D721Med (cell line): ENCODE data around the gene FKBP5.
"Not testable (repeated sequence)": the region's sequence is repeated elsewhere in the genome, so short reads cannot be mapped to it uniquely, and the experiment has no call there.

Source experiments
- DNase-seq: peaks from one replicate; pipeline ENCODE4 v3.0.0; 2011; ENCODE audit warnings: low spot score; ENCODE audit not compliant: insufficient read length
- FAIRE-seq: peaks from 2 replicates; lab custom pipeline; 2011; peaks lifted over from hg19 to GRCh38; lab: Jason Lieb, UNC
- CTCF ChIP-seq: IDR thresholded peaks from 2 replicates; pipeline ENCODE4 v1.5.1; 2012; ENCODE audit warnings: mild to moderate bottlenecking, control low read depth; ENCODE audit not compliant: insufficient read depth; ENCODE audit errors: missing control alignments

The FKBP5 gene

DNA sequence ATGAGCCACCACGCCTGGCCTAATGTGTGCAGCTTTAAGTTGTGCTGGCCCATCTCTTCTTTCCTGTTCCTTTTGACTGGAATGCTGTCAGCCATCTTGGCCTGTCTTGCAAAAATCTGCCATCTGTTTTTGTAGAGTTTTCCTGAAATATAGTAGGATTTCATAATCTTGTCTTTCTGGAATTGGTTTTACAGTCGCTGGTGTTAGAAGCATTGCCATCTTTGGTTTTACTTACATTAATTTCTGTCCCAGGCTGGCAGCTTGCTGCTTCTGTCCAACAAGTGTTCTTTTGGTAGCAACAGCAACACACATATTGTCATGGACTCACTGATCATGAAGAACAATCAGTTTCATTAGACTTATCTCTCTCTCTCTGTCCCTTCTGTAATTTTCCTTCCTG, 146.9 kb downstream of the FKBP5 start:
- no peak for FAIRE-seq
- DNase-seq: no peak
- no peak for TF ChIP-seq CTCF

DNA sequence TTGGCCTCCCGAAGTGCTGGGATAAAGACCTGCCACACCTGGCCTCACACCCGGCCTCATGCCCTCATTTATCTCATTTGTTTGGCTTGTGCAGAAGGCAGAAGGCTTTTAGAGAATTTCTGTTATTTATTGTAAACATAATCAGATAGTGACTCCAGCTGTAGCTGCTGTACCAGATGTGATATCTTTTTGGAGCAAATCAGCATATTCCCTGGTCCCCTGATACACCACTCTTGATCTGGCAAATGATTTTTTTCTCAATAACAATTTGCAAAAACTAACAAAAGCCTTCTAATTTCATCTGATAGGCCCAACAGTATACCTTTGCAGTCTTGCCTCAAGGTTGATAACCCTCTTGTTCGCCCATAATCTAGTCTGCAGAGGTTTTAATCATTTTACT, 149.5 kb downstream of the FKBP5 start:
- no peak for DNase-seq
- no peak for FAIRE-seq
- TF ChIP-seq CTCF: no peak

DNA sequence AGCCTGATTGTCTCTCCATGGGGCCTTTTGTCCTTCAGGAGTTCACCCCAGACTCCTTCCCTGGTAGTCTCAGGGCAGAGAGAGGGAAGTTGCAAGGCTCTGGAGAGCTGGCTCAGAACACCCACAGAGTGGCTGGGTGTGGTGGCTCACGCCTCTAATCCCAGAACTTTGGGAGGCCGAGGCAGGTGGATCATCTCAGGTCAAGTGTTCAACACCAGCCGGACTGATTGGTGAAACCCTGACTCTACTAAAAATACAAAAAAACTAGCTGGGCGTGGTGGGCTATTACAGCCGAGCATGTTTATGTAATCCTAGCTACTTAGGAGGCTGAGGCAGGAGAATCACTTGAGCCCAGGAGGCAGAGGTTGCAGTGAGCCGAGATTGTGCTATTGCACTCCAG, 152.9 kb downstream of the FKBP5 start:
- DNase-seq, FAIRE-seq: not testable (repeated sequence)

DNA sequence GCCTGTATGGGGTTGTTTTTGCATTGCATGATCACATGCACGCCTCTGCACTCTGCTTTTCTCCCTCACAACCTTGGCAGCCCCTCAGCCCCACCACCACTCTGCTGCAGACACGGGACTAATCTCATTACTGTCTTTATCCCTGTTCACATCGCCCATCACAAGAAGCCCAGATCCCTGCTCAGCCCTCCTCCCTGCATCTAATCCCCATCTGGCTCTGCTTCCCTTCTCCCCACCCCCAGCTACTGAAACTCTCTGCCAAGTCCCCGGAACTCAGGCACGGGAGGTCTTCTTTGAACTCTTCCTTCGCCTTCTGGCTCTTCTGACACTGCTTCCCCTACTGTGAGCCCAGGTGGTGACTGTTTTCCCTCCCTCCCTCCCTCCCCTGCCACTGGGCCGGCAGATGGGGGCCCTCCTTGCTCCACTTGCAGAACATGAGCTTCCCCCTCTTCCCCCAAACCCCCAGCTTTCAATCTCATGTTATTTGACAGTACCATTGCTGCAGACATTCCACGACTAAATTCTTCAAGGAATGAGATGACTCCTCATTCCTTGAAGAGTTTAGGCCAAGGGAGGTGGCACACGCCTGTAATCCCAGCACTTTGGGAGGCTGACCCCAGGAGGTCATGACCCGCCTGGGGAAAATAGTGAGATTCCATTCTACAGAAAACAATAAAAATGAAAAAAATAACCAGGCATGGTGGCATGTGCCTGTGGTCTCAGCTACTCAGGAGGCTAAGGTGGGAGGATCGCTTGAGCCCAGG, 154.1 kb downstream of the FKBP5 start:
- peak; percentile 42 for DNase-seq

DNA sequence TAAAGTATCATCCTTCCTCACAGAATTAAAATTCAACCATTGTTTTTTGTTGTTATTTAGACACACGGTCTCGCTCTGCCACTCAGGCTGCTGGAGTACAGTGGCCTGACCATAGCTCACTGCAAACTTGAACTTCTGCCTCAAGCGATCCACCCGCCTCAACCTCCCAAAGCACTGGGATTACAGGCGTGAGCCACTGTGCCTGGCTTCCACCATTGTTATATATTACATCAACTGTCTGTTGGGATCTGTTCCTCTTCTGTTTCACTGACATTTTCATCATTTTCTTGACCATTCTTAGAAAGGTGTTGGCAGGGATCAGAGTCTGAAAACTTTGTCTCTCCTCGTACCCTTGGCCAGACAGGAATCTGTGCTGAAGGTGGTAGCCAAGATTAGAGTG, 154.7 kb downstream of the FKBP5 start:
- TF ChIP-seq CTCF: no peak
- no peak for DNase-seq
- FAIRE-seq: no peak

More for the DNA sequence above, 154.1 kb downstream of the FKBP5 start:
- peak; percentile 75 for FAIRE-seq
- TF ChIP-seq CTCF: no peak

DNA sequence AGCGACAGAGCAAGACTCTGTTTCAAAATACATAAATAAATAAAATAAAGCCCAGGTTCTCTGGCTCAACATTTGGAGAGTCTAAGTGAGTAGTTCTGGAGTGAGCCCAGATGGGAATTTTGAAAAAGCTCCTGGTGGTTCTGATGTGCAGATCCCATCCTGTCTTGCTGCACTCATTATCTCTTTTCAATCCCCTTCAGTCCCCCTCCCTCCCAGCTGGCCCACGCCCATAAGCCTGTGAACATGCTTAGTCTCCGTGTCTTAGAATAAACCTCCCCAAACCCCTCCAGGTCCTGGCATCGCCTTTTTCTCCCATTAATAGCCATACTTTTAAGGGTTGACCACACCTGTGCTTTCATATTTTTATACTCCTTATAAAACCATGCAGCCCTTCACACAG, 156.6 kb downstream of the FKBP5 start:
- DNase-seq (no peak), FAIRE-seq (no peak)
- TF ChIP-seq CTCF: no peak

DNA sequence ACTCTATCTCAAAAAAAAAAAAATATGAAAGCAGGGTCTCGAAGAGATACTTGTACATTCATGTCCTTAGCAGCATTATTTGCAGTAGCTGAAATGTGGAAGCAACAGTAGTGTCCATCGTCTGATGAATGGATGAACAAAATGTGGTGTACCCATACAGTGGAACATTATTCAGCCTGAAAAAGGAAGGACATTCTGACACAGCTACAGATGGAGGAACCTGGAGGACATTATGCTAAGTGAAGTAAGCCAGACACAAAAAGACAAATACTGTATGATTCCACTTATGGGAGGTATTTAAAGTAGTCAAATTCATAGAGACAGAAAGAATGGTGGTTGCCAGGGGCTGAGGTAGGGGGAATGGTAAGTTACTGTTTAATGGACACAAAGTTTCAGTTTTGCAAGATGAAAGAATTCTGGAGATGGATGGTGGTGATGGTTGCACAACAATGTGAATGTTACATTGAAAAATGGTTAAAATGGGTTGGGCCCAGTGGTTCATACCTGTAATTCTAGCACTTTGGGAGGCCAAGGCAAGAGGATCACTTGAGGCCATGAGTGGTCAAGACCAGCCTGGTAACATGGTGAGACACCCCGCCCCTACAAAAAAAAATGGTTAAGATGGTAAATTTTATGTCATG, 164.2 kb downstream of the FKBP5 start:
- FAIRE-seq: no peak
- no peak for DNase-seq
- no peak for TF ChIP-seq CTCF
